Nephron (organoid): ENCODE measurements around the gene PSMA1.
"Not testable (repeated sequence)": the region's sequence is repeated elsewhere in the genome, so short reads cannot be mapped to it uniquely, and the experiment has no call there.

Experiments used
- H3K27ac Mint-ChIP-seq, 3 experiments: 2 replicates each; pipeline ENCODE4 v1.8.0; 2020; ENCODE audit warnings: mixed read lengths in 3 of 3, mild to moderate bottlenecking in 2 of 3, moderate library complexity in 1 of 3
- H3K27me3 Mint-ChIP-seq: 2 replicates; pipeline ENCODE4 v1.8.0; 2021; ENCODE audit warnings: low read depth, mild to moderate bottlenecking, moderate library complexity, mixed read lengths
- H3K36me3 Mint-ChIP-seq: 2 replicates; pipeline ENCODE4 v1.8.0; 2020; ENCODE audit warnings: low read depth, mixed read lengths
- H3K4me1 Mint-ChIP-seq: 2 replicates; pipeline ENCODE4 v1.8.0; 2020; ENCODE audit warnings: mixed read lengths
- H3K4me3 Mint-ChIP-seq, 3 experiments: 2 replicates each; pipeline ENCODE4 v1.8.0; 2020; ENCODE audit warnings: mild to moderate bottlenecking in 3 of 3, mixed read lengths in 3 of 3, moderate library complexity in 2 of 3
- H3K9me3 Mint-ChIP-seq: 2 replicates; pipeline ENCODE4 v1.8.0; 2020; ENCODE audit warnings: mixed read lengths
- TF ChIP-seq, protein P1 (sequence below), 3 experiments: fragments of 200-600 bp; sonication (generic); IDR thresholded peaks; one replicate each; pipeline ENCODE4 v1.5.0; 2021; ENCODE audit warnings: antibody characterized with exemption in 3 of 3; ENCODE audit not compliant: unreplicated experiment in 3 of 3

The PSMA1 gene

GRCh38 chr11:14538926-14539554, 18.9 kb upstream of the PSMA1 start:
- Mint-ChIP-seq H3K36me3 (no peaks in the 10 kb centered on the region), H3K27ac (no peak overlapping the region), H3K4me1 (peaks cover 23% of the 10 kb centered on the region), H3K4me3 (no peak overlapping the region), H3K9me3 (no peaks in the 10 kb centered on the region), H3K27me3 (no peaks in the 10 kb centered on the region)
- TF ChIP-seq, protein P1, sequence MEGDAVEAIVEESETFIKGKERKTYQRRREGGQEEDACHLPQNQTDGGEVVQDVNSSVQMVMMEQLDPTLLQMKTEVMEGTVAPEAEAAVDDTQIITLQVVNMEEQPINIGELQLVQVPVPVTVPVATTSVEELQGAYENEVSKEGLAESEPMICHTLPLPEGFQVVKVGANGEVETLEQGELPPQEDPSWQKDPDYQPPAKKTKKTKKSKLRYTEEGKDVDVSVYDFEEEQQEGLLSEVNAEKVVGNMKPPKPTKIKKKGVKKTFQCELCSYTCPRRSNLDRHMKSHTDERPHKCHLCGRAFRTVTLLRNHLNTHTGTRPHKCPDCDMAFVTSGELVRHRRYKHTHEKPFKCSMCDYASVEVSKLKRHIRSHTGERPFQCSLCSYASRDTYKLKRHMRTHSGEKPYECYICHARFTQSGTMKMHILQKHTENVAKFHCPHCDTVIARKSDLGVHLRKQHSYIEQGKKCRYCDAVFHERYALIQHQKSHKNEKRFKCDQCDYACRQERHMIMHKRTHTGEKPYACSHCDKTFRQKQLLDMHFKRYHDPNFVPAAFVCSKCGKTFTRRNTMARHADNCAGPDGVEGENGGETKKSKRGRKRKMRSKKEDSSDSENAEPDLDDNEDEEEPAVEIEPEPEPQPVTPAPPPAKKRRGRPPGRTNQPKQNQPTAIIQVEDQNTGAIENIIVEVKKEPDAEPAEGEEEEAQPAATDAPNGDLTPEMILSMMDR (IDR thresholded peaks at IDR 0.05; ENCODE audit: unreplicated experiment in 3 of 3) = no peak

DNA sequence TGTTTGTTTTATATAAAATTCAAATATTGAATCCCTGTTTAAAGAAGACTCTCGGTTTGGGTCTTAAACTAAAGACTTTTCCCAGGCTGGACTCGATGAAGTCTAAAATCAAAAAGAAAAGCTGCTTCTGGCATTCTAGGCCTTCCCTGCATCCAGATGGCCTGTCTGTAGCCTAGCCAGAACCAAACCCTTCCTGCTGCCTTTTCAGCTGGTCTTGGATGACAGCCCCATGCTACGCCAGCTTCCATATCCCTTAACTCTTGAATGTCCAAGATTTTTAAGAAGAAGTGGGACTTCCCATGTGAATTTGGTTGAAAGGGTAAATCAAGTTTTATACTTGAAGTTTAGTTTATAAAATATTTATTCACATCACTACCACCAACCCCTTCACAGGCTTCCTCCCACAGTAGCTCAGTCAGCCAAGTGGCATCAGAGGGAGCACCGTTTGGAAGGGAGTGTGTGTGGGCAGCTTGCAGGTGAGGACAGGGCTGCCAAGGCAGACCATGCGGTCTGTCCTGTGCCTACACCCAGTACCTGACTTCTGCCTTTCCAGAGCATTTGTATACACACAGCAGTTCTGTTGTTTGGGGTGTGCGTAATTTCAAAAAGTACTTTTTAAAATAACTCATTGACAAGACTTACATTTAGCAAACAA, 18.2 kb upstream of the PSMA1 start:
- H3K9me3 Mint-ChIP-seq = no peaks in the 10 kb centered on the region
- no peak overlapping the region for H3K4me3 Mint-ChIP-seq
- H3K27me3 Mint-ChIP-seq = no peaks in the 10 kb centered on the region
- no peak overlapping the region for H3K27ac Mint-ChIP-seq
- TF ChIP-seq, protein P1 (IDR thresholded peaks at IDR 0.05; ENCODE audit: unreplicated experiment in 3 of 3) = no peak
- peaks cover 23% of the 10 kb centered on the region for H3K4me1 Mint-ChIP-seq
- H3K36me3 Mint-ChIP-seq = no peaks in the 10 kb centered on the region

- TF ChIP-seq, protein P1 (IDR thresholded peaks at IDR 0.05; ENCODE audit: unreplicated experiment in 3 of 3) = peak; percentile 79 to 88 (median 84)
- Mint-ChIP-seq H3K27me3 (no peaks in the 10 kb centered on the region), H3K36me3 (no peaks in the 10 kb centered on the region), H3K9me3 (no peaks in the 10 kb centered on the region), H3K4me3 (no peak overlapping the region), H3K4me1 (peaks cover 21% of the 10 kb centered on the region), H3K27ac (no peak overlapping the region)
These were observed 17.0 kb upstream of the PSMA1 start for GRCh38 chr11:14537134-14537599.

DNA sequence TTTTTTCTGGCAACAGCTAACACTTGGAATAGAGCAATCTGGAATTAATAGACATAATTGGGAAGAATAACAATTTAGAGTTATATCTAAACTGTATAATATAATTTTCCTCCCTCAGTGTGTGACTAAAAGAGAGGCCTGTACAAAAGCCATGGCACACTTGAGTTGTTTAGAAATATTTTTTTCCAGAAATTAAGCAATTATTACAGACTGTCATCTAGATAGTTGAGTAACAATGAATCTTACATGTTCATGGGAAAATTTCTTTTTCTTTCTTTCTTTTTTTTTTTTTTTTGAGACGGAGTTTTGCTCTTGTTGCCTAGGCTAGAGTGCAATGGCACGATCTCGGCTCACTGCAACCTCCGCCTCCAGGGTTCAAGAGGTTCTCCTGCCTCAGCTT, 15.0 kb upstream of the PSMA1 start:
- H3K27ac Mint-ChIP-seq, H3K4me3 Mint-ChIP-seq, H3K4me1 Mint-ChIP-seq, H3K9me3 Mint-ChIP-seq, H3K27me3 Mint-ChIP-seq, H3K36me3 Mint-ChIP-seq: not testable (repeated sequence)

DNA sequence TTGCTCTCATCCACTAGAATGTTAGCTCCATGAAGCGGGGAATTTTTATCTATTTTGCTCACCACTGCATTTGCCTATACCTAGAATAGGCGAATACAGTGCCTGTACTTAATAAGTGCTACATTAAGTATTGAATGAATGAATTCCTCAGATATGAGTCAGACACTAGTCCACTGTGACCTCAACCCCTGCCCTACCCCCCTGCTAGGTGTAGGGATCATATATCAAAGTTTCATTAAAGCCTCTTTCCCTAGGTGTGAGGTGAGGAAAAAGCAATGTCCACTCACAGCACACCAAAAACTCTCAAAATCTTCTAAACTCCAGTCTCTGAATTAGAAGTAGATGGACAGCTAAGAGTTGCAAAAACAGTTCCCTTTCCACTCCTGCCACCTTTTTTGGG, 9.8 kb upstream of the PSMA1 start:
- Mint-ChIP-seq H3K27ac (no peak overlapping the region), H3K27me3 (no peaks in the 10 kb centered on the region), H3K4me3 (no peak overlapping the region), H3K9me3 (no peaks in the 10 kb centered on the region), H3K36me3 (no peaks in the 10 kb centered on the region), H3K4me1 (no peaks in the 10 kb centered on the region)
- TF ChIP-seq, protein P1 (IDR thresholded peaks at IDR 0.05; ENCODE audit: unreplicated experiment in 3 of 3) = no peak

- H3K27ac Mint-ChIP-seq = no peak overlapping the region
- no peaks in the 10 kb centered on the region for H3K9me3 Mint-ChIP-seq
- no peaks in the 10 kb centered on the region for H3K36me3 Mint-ChIP-seq
- TF ChIP-seq, protein P1 (IDR thresholded peaks at IDR 0.05; ENCODE audit: unreplicated experiment in 3 of 3) = no peak
- no peaks in the 10 kb centered on the region for H3K27me3 Mint-ChIP-seq
- H3K4me1 Mint-ChIP-seq = no peaks in the 10 kb centered on the region
- H3K4me3 Mint-ChIP-seq = no peak overlapping the region
These were observed 9.1 kb upstream of the PSMA1 start for GRCh38 chr11:14529321-14529720.
